CD1c-positive myeloid dendritic cell (primary cell): ENCODE measurements around the gene POTEH.
"Not testable (repeated sequence)": the region's sequence is repeated elsewhere in the genome, so short reads cannot be mapped to it uniquely, and the experiment has no call there.

Experiments used
- DNase-seq: peaks from one replicate; pipeline ENCODE4 v3.0.0-alpha.2; 2016; ENCODE audit errors: extremely low spot score

The POTEH gene

DNA sequence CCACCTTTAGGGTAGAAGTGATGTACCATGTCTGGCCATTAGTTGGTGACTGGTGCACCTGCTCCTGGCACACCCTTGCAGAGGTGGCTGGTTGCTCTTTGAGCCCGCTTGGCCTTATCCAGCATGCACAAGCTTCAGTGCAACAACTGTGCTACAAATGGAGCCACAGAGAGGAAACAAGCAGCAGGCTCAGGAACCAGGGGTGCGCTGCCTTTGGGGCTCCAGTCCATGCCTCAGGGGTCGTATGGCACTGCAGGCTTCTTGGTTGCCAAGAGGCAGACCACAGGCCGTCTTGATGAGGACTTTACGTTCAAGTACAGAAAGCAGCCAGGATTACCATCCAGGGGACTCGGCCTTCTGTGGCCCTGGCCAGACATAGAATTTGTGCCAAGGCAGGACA lies 44.6 kb downstream of the POTEH start:
- not testable (repeated sequence) for DNase-seq

DNA sequence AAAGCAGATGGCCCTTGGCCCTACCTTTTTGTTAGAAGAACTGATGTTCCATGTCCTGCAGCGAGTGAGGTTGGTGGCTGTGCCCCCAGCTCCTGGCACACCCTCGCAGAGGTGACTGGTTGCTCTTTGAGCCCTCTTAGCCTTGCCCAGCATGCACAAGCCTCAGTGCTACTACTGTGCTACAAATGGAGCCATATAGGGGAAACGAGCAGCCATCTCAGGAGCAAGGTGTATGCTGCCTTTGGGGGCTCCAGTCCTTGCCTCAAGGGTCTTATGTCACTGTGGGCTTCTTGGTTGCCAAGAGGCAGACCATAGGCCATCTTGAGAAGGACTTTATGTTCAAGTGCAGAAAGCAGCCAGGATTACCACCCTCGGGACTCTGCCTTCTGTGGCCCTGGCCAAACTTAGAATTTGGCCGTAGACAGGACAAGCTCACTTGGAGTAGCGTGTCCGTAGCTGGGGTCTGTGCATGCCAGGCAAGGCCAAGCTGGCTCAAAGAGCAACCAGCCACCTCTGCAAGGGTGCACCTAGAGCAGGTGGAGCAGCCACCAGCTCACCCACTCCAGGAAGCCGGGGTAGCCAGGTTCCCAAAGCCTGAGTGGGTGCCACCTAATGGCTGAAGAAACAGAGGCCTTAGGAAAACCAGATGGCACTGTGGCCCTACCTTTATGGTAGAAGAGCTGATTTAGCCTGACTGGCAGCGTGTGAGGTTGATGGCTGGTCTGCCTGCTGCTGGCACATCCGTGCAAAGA lies 48.5 kb downstream of the POTEH start:
- not testable (repeated sequence) for DNase-seq

DNA sequence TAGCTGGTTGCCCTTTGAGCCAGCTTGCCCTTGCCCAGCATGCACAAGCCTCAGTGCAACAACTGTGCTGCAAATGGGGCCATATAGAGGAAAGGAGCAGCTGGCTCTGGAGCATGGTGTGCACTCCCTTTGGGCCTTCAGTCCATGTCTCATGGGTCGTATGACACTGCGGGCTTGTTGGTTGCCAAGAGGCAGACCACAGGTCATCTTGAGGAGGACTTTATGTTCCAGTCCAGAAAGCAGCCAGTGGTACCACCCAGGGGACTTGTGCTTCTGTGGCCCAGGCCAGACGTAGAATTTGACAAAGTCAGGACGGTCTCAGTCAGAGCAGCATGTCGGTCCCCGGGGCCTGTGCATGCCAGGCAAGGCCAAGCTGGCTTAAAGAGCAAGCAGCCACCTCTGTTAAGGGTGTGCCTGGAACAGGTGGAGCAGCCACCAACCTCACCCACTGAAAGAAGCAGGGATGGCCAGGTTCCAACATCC lies 49.1 kb downstream of the POTEH start:
- DNase-seq: not testable (repeated sequence)

DNA sequence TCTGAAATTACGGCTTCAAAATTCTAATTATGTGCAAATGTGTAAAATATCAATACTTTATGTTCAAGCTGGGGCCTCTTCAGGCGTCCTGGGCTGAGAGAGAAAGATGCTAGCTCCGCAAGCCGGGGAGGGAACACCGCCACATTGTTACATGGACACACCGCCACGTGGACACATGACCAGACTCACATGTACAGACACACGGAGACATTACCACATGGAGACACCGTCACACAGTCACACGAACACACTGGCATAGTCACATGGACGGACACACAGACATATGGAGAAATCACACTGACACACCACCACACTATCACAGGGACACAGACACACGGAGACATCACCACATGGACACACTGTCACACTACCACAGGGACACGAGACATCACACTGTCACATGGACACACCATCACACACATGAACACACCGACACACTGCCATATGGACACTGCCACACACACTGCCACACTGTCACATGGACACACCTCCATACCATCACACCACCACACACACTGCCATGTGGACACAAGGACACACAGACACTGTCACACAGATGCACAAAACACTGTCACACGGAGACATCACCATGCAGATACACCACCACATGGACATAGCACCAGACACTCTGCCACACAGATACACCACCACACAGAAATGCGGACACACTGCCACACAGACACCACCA lies 58.0 kb downstream of the POTEH start:
- DNase-seq: not testable (repeated sequence)

DNA sequence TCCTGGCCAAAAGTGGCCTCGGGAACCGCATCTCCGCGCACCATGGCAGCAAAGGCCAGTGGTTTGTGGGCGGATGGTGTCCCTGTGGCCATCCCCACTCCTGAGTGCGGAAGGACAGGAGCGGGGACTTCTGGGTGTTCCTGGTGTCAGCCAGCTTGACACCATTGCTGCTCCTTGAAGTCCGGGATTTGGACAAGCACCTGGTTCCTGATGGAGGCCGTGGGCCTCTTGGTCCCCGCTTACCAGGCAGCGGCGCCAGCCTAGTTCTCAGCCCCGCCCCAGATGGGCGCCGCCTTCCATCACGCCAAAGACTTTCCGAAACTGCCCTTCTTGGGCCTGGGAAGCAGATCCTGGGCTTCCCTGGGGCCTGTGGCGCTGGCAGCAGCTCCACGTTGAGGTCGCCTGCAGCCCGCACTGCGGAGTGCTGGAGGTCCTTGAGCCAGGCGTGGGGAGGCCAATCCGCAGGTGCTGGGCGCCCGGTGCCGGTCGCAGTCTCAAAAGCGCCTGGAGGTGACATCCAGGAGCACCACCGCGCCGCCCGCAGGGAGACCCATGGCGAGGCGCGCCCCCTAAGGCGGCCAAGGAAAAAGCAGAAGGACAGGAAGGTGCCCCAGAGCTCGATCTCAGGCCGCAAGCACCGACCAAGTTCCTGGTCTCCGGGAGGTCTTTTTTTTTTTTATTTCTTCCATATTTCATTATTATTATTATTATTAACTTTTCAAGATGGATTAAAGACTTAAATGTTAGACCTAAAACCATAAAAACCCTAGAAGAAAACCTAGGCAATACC lies 59.5 kb downstream of the POTEH start:
- DNase-seq: not testable (repeated sequence)

DNA sequence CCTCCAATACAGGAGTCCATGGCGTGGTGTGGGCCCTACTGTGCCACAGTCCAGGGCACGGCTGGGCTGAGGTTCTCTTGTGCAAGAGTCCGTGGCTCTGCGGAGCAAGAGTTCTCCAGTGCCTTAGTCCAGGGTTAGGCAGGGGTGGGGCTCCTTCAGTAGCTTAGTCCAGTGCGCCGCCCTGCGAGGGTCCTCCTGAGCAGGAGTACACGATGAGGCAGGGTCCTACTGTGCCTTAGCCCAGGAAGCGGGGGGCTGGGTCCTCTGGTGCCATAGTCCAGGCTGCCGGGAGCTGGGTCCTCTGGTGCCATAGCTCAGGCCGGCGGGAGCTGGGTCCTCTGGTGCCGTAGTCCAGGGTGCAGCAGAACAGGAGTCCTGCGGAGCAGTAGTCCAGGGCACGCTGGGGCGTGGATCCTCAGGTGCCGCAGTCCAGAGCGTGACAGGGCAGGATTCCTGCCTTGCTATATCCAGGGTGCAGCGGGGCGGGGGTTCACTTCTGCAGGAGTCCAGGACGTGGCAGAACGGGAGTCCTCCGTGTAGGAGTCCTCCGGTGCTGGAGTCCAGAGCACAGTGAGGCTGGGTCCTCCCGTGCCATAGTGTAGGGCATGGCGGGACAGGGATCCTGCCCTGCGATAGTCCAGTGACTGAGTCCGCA lies 69.7 kb downstream of the POTEH start:
- DNase-seq: not testable (repeated sequence)

DNA sequence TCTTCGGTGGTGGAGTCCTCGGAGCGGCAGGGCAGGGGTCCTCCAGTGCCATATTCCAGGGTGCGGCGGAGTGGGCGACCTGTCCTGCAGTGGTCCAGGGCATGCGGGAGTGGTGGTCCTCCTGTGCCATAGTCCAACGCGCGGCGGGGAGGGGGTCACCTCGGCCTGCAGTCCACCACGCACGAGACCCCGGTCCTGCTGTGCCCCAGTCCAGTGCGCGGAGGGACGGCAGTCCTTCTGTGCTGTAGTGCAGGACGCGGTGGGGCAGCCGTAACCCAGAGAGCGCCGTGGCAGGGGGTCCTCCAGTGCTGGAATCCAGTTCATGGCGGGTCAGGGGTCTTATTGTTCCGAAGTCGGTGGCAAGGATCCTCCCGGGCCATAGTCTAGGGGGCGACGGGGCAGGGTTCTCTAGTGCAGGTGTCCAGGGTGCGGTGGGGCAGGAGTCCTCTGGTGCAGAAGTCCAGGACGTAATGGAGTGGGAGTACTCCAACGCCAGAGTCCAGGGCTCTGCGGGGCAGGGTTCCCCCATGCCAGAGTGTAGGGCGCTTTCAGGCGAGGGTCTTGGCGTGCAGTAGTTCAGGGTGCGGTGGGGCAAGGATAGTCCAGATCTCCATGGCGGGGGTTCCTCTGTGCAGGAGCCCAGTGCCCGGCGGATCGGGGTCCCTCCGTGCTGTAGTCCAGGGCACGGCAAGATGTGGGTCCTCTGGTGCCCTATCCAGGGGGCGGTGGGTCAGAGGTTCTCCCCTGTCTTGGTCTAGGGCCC lies 70.7 kb downstream of the POTEH start:
- not testable (repeated sequence) for DNase-seq

DNA sequence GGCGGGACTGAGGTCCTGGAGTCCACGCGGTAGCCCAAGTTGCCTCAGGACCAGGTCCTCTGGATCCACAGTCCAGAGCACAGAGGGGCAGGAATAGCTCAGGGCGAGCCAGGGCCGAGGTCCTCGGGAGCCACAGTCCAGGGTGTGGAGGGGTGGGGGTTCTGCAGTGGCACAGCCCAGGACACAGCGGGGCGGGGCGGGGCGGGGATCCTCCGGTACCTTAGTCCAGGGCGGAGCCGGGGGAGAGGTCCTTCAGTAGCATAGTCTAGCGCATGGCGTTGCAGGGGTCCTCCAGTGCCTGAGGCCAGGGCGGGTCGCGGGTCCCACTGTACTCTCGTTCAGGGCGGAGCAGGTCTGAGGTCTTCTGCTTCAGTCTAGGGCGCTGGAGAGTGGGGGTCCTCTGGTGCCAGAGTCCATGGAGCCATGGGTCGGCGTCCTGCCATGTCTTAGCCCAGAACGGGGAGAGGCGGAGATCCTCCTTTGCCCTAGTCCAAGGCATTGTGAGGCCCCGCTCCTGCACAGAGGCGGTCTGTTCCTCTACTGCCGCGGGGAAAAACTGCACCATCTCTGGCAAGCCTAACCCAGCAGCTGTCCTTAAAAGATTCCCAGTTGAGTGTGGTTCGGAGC lies 71.4 kb downstream of the POTEH start:
- not testable (repeated sequence) for DNase-seq

DNA sequence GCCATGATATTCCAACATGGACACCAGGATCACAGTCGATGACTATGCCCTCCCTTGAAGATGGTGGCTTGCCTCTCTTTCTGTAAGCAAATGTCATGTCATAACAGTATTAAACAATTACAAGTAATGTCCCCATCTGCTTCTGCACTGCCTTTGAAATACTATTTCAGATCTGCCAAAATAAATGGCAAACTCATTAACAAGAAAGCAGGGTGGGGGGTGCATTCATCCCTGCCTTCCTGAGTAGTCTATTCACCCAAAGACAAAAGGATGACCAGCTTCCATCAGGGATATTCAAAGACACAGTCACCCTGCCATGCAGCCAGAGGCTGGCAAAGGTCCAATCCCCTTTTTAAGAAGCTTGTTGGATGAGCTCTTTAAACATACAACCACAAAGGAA lies 73.7 kb downstream of the POTEH start:
- not testable (repeated sequence) for DNase-seq
